Left colon (tissue), 2 donors: ENCODE results near the gene GLI3. TPM values are rescaled to one million over a fixed set of nuclear protein-coding genes. Genes with fewer than 3 reads are reported as not detected.
"Not testable (repeated sequence)": the region's sequence is repeated elsewhere in the genome, so short reads cannot be mapped to it uniquely, and the experiment has no call there.

Experiments used
- ATAC-seq: fragments of 200-7000 bp; cut with Tn5 transposase; one replicate; pipeline ENCODE4 v1.9.1; 2020; ENCODE audit warnings: mild to moderate bottlenecking, moderate library complexity
- DNase-seq, 2 donors: peaks; one replicate each; pipeline ENCODE4 v3.0.0-alpha.2; 2020
- intact Hi-C, 2 donors: fragments of 100-400 bp; cut with DNase I in 1 of 2; cut with micrococcal nuclease in 1 of 2; formaldehyde crosslinking; loops; one replicate each; pipeline versions ENCODE4 v1.11.2 to v1.14.0; 2022; cut with DNase I, micrococcal nuclease
- total RNA-seq, 2 donors: library from RNA; stranded (reverse); fragmentation: NEBNext Ultra II Directional; extraction: Animal tissue kit (Norgen Biotek cat#: 25700); gene quantifications; one replicate each; pipeline ENCODE4 v1.2.1, GENCODE V29; 2021
- donor health status: DM: no; HTN: no; CAD: no.
- donor health status: DM: yes; HTN: yes; CAD: no.

Gene GLI3
- total RNA-seq, 2 donors from 2014 or later, result 2.2 to 8.2 TPM

DNA sequence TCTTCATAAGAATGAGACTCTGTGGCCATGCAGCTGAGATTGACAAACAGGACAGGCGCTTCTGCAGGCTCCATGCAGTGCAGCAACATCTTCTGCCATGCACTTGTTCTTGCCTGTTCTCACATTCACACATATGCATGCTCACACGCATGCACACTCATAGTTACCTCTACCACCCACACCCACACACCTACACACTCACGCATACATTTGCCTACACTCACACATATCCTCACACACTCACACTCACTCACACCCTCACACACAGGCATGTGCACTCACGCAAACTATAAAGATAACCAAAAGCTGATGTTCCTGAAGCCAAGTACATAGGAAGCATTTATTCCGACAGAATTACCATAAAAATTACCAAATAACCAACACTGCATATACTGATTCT is 15.7 kb downstream of the GLI3 start:
- no peak for ATAC-seq
- intact Hi-C loops, result loop anchor here in 1 of 2 donors (10.0 kb wide), 1 partner anchor 473 kb away; no protein-coding TSS in a partner anchor
- no peak for DNase-seq

DNA sequence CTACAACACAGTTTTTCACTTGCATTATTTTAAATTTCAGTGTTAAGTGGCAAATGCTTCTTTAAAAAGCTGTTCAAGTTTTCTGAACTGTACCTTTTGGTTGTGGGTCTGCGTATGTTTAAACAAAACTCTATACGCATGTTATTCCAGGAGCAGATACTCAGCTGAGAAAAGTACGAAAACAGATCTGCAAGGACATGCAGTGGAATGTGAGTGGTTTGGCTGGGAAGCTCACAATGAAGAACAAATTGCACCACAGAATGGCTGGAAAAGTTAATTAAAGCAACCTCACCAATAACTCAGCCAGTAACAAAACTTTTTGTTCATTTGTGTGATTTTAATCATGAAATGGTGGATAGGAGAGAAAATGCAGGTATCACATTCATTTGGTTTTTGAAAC is 17.6 kb downstream of the GLI3 start:
- no peak for DNase-seq
- ATAC-seq, result no peak
- intact Hi-C loops, result no loop called here

DNA sequence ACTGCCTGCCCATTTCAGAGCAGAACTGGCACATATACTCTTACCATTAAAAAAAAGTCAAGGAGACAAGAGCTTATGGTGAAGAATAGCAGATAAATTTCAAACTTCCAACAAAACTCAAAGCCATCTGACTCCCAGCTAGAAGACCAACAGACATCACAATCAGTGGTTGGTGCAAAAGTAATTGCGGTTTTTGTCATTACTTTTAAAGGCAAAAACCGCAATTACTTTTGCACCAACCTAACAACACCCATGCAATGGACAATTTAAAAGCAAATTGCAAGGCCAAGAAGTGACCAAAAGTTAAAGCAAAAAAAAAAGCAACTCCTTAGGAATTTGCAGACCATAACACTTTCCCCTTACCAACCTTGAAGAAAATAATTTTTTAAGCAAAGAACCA is 18.8 kb downstream of the GLI3 start:
- DNase-seq, result no peak
- intact Hi-C loops, result no loop called here
- no peak for ATAC-seq

DNA sequence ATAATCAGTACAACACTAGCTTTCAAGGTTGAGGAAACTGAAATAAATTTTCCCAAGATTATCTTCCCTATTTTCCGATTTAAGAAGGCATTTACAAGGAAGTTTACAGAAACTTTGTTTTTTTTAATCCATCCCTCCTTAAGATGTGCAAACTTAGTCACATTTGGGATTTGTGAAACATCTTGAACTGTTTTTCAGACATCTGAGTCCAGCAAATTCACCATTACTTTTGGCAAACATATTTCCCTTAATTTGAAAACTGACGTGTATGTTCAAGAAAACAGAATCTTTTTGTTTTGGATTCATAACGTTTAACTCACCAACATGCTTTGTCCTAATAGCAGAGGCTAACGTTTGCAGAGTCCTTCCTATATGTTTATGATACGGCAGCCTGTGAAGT is 19.5 kb downstream of the GLI3 start:
- no peak for DNase-seq
- no peak for ATAC-seq
- intact Hi-C loops, result no loop called here

DNA sequence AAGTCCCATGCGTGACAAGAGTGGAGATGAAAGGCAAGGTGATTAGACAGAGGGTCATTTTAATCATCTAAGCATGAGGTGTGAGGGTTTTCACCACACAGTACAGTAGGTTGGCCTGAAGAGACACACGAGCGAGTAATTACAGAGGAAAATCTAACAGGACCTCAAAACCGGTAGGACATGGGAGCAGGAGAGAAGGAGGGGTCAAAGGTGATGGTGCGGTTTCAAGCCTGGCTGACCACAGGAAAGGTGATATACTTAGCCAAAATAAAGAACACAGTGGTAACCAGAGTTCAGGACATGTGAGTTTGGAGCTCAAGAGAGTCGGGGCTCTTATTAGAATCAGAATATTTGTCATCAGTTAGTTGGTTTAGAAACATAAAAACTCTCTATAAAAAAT is 20.0 kb downstream of the GLI3 start:
- no peak for ATAC-seq
- no peak for DNase-seq
- intact Hi-C loops, result no loop called here

DNA sequence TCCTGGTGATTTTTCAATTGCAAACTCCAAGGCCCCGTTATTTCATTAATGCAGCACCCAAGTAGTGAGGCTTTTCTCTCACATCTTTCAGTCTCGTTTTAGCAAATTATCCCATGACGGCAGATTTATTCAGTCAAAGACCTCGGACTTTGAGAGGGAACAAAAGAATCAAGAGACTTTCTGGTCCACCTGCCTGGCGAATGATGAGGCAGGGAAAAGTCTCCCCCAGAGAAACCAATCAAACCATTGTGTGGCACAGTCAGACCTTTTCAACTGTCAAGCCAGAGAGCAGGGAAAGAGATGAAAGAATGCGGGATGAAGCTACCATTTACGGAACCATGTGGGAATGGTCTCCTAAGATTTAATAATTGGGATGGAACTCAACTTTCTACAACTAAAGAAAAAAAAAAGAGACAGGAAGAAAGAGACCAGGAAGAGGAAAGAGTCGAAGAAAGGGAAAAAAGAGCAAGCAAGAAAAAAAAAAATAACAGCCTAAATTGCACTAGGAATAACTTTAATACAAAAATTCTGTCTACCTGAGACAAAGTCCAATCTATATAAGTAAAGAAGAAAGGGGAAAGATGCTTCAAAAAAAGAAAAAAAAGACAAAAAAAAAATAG is 22.8 kb downstream of the GLI3 start:
- DNase-seq (no peak), ATAC-seq (no peak)
- intact Hi-C loops, result no loop called here

DNA sequence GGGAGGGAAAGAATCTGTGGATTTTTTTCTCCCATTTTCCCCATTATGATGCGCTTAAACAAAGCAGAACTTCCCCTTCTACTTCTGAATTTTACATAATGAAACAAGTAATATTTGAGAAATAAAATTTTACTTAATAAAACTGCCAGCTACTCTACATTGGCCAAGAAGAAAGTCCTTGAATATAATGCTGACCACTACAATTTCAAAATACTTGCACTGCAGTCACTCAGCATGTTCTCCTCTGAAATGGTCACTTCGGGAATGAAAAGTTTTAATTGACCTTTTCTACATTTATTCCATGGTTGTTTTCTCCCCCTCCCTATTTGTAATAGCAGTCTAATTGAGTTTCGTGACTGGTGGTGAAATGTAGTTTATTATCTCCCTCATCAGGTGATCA is 23.9 kb downstream of the GLI3 start:
- intact Hi-C loops, result no loop called here
- no peak for ATAC-seq
- DNase-seq, result no peak

DNA sequence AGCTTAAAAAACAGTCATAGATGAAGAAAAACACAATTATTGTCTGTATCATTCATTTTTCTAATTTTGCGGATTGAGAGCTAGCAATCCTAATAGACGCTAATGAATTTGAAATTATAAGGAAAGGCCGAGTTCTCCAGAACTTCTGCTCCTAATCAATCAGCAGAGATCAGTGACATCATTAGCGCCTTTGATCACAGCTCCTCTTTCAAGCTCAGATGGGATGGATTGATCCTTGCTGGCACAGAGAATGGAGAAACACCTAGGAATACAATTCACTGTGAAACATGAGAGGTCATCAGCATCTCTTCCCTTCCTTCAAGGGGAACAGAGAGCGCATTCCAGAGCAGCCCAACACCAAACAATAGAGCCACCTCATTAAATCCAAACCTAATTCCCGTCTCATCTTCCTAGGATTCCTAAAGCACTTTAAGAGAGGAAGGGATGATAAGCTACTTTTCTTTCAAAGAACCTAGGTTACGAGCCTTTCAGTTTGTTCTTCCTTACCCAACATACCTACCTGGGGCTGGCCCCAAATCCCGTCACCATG is 24.4 kb downstream of the GLI3 start:
- DNase-seq (no peak), ATAC-seq (no peak)
- intact Hi-C loops, result no loop called here

DNA sequence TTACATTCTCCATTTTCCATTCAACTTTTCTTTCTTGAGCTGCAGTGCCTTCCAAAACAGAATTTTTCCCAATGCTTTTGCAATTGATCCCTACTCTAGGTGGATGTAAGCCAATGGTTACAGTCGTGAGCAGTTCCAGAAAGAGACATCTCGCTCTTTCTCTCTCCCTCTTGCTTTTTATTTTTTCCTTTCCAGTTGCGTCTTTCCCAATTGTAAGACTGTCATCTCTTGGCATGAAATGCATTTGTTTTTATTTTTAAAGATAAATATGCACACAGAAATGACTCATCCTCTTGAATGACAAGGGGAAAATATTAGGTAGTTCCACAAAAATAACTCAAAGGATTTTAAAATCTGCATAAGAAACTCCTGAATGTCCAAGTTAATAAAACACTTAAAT is 25.1 kb downstream of the GLI3 start:
- ATAC-seq (no peak), DNase-seq (no peak)
- intact Hi-C loops, result no loop called here

DNA sequence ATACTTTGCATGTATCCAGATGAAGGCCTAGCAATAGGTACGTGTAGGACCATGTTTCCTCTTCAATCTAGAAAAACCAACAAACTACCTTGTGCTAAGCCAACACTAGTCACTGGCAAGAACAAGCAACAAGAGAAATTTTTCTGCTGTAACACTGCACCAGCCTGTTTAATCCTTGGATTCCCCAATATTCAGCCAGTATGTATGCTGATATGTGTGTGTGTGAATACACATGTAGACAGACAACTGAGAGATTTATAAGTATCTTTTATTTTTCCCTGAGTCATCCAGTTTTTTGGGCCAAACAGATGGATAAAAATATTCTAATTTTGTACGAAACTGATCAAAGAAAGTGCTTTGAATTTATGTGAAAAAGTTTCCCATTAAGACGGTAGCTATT is 26.2 kb downstream of the GLI3 start:
- DNase-seq (no peak), ATAC-seq (no peak)
- intact Hi-C loops, result no loop called here

DNA sequence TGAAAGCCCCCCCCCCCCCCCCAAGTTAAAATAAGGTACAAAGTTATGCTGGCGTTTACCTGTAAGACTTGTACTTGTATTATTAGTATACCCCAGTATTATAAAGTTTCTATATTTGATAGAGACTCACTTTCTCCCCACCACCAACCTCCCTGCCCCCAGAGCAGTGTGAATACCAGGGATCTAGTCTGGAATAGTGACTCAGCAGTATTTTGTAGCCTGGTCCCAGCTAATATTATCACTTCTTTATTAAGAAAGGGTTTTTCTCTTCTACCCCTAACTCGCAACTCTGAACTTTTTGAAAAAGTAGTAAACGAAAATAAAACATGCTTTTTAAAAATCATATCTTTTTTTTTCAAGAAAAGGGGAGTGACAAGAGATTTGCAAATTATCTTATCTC is 26.7 kb downstream of the GLI3 start:
- no peak for ATAC-seq
- intact Hi-C loops, result no loop called here
- DNase-seq, result no peak

DNA sequence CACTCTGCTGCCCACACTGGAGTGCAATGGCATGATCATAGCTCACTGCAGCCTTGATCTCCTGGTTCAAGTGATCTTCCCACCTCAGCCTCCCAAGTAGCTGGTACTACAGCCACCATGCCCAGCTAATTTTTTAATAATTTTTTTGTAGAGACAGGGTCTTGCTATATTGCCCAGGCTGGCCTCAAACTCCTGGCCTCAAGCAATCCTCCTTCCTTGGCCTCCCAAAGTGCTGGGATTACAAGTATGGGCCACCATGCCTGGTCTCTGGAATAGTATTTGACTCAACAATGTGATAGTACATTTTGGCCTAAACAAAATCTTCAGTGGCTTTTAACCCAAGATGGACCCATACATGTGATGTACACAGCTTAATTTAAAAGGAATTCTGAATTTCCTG is 27.9 kb downstream of the GLI3 start:
- DNase-seq, intact Hi-C loops, ATAC-seq: not testable (repeated sequence)

DNA sequence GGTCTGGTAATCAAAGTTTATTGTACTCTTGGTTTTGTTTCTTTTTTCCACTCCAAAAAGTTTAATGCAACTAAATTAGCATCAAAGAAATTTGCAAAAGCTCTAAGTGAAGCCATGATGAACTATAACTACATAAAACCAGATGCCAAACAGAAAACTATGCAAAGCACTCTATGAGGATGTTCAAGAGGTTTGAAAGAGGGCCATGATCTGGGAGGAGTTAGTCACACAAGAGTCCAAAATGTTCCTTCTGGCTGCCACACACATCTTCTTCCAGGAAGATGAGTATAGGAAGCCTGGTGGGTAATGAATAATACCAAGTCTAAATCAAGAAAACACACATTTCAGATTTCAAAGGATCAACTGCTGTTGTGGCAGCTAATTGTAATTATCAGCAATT is 28.4 kb downstream of the GLI3 start:
- intact Hi-C loops, result no loop called here
- no peak for ATAC-seq
- no peak for DNase-seq

DNA sequence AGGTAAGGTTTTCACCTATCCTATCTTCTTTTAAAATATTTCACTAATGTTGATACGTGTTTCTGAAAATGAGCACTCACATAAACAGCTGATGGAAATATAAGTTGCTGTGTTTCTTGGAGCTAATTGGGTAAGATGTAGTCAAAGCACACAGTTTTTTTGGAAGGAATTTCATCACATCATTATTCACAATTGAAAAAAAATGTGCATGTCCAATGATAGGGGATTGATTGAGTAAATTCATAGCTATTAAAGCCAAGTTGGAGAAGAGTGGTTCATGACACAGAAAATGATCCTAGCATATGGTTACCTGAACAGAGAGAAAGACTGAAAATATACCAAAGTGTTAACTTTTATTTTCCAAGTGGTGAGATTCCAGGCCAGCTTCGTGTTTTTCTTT is 29.6 kb downstream of the GLI3 start:
- intact Hi-C loops, result no loop called here
- DNase-seq (no peak), ATAC-seq (no peak)

DNA sequence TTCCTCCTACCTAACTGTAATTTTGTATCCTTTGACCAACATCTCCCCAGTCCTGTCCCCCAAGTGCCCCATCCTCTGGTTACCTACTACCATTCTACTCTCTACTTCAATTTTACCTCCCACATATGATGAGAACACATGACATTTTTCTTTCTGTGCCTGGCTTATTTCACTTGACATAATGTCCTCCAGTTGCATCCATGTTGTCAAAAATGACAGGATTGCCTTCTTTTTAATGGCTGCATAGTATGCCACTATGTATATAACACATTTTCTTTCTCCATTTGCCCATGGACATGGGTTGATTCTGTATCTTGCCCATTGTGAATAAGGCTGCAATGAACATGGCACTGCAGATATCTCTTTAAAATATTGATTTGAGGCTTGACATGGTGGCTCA is 33.7 kb downstream of the GLI3 start:
- no peak for DNase-seq
- no peak for ATAC-seq
- intact Hi-C loops, result no loop called here

DNA sequence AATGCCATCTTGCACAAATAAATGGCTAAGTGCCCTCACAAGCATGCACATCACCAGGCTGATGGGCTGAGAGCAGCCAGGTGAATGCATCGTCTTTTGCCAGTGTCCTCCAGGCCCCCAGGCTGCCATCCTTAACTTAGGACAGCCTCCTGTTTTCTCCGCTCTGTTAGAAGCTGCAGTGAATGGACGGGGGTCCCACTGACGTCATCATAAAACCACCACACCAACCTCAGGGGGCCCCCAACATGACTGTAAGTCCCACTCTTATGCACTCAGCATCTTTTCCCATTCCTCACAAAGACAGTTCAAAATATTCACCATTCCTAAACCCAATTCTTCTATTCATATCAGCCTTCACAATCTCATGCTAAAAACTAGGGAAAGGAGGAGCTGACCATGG is 34.4 kb downstream of the GLI3 start:
- intact Hi-C loops, result no loop called here
- no peak for DNase-seq
- ATAC-seq, result no peak

DNA sequence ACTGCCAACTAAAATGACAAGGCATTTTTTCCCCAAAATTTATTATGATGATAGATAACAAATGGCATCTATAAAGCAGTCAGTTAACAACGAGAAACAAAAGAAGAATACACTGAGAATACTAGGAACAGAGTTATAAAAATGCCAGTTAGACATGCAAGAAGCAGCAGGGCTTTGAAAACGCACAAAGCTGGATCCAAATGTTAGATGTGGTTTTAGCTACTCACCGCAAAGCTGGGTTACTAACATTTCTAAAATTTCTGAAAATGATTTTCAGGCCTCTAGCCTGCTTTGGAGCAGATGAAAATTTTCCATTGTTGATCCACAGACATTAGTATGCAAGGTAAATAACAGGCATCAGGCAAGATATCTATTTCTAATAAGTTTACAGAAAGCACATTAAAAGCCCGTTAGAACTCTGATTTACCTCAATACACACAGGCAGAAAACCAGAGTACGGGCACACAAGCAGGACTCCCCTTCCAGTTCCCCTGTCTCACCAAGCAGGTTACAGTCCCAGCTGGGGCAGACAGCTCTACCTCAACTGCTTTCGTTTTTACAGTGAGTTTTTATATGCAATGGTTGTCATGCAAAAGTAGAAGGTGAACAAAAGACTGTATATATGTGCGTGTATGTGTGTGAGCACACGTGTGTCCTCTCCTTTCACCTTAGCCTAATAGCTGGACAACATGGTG is 37.9 kb downstream of the GLI3 start:
- no peak for DNase-seq
- intact Hi-C loops, result no loop called here

DNA sequence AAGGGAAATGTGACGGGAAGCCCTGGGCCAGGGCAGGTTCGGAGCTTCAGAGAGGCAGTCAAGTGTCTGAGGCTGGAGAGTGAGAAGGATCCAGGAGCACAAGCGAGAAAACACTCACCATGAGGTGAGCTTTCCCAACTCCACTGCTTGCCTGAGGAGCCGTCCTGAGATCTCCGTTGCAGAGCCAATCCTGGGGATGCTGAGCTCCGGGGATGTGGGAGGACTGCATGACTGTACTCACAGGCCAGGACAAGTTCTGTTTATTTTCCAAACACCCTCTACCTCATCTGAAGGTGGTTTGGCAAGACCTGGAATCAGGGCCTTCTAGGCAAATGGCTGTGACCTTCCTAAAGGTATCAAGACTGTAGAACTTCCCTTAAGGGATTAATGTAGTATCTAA is 38.7 kb downstream of the GLI3 start:
- ATAC-seq, result no peak
- intact Hi-C loops, result no loop called here

More for the DNA sequence above, 37.9 kb downstream of the GLI3 start:
- no peak for ATAC-seq

DNA sequence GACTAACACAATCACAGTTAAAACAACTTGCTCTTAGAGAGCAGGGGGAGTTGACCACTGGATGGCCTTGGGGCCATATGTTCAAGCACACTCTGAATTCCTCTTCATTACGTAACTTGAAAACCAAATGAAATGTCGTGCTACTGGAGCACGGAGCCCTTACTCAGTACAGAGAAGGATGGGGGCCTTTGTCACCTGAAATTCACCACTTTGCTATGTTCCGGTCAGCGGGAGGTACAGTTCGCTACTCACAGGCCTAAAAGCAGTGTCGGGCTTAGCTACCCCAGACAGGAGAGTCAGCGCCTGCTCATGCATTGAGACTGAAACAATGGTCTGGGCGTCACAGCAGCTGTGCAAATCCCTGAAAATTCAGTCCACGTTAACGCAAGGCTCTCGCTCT is 39.6 kb downstream of the GLI3 start:
- intact Hi-C loops, result no loop called here
- DNase-seq, result no peak
- ATAC-seq, result no peak

More for the DNA sequence above, 38.7 kb downstream of the GLI3 start:
- no peak for DNase-seq

DNA sequence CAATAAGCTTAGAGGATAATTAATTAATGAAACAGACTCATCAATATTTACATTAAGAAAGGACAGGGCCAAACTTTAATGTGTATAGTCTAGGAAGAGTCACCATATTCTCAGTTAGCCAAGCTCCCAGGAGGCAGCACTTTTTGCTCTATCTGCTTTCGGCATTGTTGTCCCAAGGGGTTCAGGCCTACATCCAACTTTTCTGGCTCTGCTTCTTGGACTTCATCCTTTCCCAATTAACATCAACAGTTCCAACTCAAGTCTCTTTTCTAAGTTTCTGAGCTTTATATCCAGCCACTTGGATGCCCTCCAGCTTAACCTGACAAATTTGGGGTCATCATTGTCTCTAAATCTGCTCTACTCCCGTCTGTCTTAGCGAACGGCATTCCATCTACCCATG is 42.8 kb downstream of the GLI3 start:
- intact Hi-C loops, result no loop called here
- DNase-seq, result no peak
- no peak for ATAC-seq
